H1 (cell line): ENCODE measurements around the gene COL25A1. TPM values are rescaled to one million over a fixed set of nuclear protein-coding genes. Genes with fewer than 3 reads are reported as not detected.
"Not testable (repeated sequence)": the region's sequence is repeated elsewhere in the genome, so short reads cannot be mapped to it uniquely, and the experiment has no call there.

Source experiments
- CTCF ChIA-PET: fragments of 300-600 bp; sonication (Branson Sonifier 250); formaldehyde crosslinking; loops from one replicate; lab custom pipeline; 2021; ENCODE audit not compliant: partially characterized antibody; lab: Charles Lee
- POLR2A ChIA-PET: fragments of 300-600 bp; sonication (Branson Sonifier 250); formaldehyde crosslinking; loops from one replicate; lab custom pipeline; 2021; ENCODE audit warnings: inconsistent platforms; ENCODE audit not compliant: partially characterized antibody; lab: Charles Lee
- DNase-seq, 2 experiments: peaks; one replicate each; pipeline versions ENCODE4 v3.0.0 to v3.0.0-alpha.2; 2010 to 2022; ENCODE audit warnings: low spot score in 2 of 2, low read depth in 1 of 2, mixed read lengths in 1 of 2
- FAIRE-seq: peaks from 2 replicates; lab custom pipeline; 2011; peaks lifted over from hg19 to GRCh38; lab: Jason Lieb, UNC
- H2AFZ ChIP-seq: 2 replicates; pipeline ENCODE4 v1.8.1; 2012; ENCODE audit warnings: low read length, inconsistent platforms
- H2AK5ac ChIP-seq: 2 replicates; pipeline ENCODE4 v1.6.1; 2013; ENCODE audit warnings: low read depth, low read length
- H2BK120ac ChIP-seq: replicated peaks from 2 replicates; pipeline ENCODE3; 2013; ENCODE audit warnings: low read depth, low read length, inconsistent platforms
- H2BK12ac ChIP-seq: 2 replicates; pipeline ENCODE4 v1.6.1; 2013; ENCODE audit warnings: low read depth, low read length
- H2BK15ac ChIP-seq: 2 replicates; pipeline ENCODE4 v1.6.1; 2013; ENCODE audit warnings: low read length
- H2BK20ac ChIP-seq: 2 replicates; pipeline ENCODE4 v1.6.1; 2013; ENCODE audit warnings: low read length
- H2BK5ac ChIP-seq: 2 replicates; pipeline ENCODE4 v1.6.1; 2013; ENCODE audit warnings: low read depth, low read length
- H3K14ac ChIP-seq: 2 replicates; pipeline ENCODE4 v1.6.1; 2013; ENCODE audit warnings: inconsistent platforms; ENCODE audit not compliant: insufficient read length
- H3K18ac ChIP-seq: 2 replicates; pipeline ENCODE4 v1.6.1; 2013; ENCODE audit warnings: low read length; ENCODE audit errors: extremely low read depth
- H3K23ac ChIP-seq: 2 replicates; pipeline ENCODE4 v1.6.1; 2013; ENCODE audit warnings: inconsistent platforms; ENCODE audit not compliant: insufficient read length
- H3K23me2 ChIP-seq: 2 replicates; pipeline ENCODE4 v1.6.1; 2013; ENCODE audit warnings: low read depth, low read length
- H3K27ac ChIP-seq: 2 replicates; pipeline ENCODE4 v1.6.1; 2011; ENCODE audit warnings: low read depth, low read length, inconsistent platforms
- H3K27me3 ChIP-seq, 4 experiments: replicated peaks in 1 of 4; 1 replicate in 1 of 4; 2 replicates in 3 of 4; pipeline versions ENCODE4 v1.6.1 to v1.8.1; 2011 to 2013; ENCODE audit warnings: low read length in 3 of 4, mild to moderate bottlenecking in 3 of 4, inconsistent platforms in 2 of 4, mixed read lengths in 2 of 4, moderate library complexity in 1 of 4; ENCODE audit not compliant: control insufficient read depth in 3 of 4, insufficient read depth in 3 of 4; ENCODE audit errors: extremely low read depth in 1 of 4
- H3K36me3 ChIP-seq, 4 experiments: 2 replicates each; pipeline versions ENCODE4 v1.6.1 to v1.8.1; 2011 to 2013; ENCODE audit warnings: mild to moderate bottlenecking in 4 of 4, low read length in 3 of 4, moderate library complexity in 2 of 4, control low read depth in 1 of 4, inconsistent platforms in 1 of 4; ENCODE audit not compliant: insufficient read depth in 4 of 4, control insufficient read depth in 2 of 4
- H3K4ac ChIP-seq: replicated peaks from 2 replicates; pipeline ENCODE3; 2013; ENCODE audit warnings: low read length, low read depth, mixed read lengths, inconsistent platforms; ENCODE audit not compliant: insufficient read length
- H3K4me1 ChIP-seq, 4 experiments: replicated peaks in 1 of 4; 1 replicate in 1 of 4; 2 replicates in 3 of 4; pipeline versions ENCODE4 v1.6.1 to v1.8.1; 2011 to 2013; ENCODE audit warnings: low read length in 3 of 4, inconsistent platforms in 2 of 4, mixed read lengths in 1 of 4; ENCODE audit not compliant: insufficient read depth in 4 of 4, control insufficient read depth in 3 of 4
- H3K4me2 ChIP-seq, 2 experiments: 2 replicates each; pipeline versions ENCODE4 v1.6.1 to v1.8.1; 2011 to 2013; ENCODE audit warnings: low read depth in 2 of 2, low read length in 2 of 2, control low read depth in 1 of 2, inconsistent platforms in 1 of 2, mild to moderate bottlenecking in 1 of 2; ENCODE audit not compliant: insufficient read depth in 1 of 2
- H3K4me3 ChIP-seq, 4 experiments: fragments of 200-600, 300-600 bp in 1 of 4; sonication (generic), shearing (Covaris generic), sonication (Bioruptor Twin) in 1 of 4; 2 replicates each; pipeline versions ENCODE4 v1.5.1 to v1.8.1; 2011 to 2016; ENCODE audit warnings: low read length in 4 of 4, low read depth in 3 of 4, control low read depth in 2 of 4, inconsistent platforms in 2 of 4, mild to moderate bottlenecking in 2 of 4, mixed read lengths in 1 of 4, moderate library complexity in 1 of 4; ENCODE audit not compliant: insufficient read depth in 2 of 4; ENCODE audit errors: extremely low read depth in 1 of 4
- H3K56ac ChIP-seq: replicated peaks from 2 replicates; pipeline ENCODE3; 2013; ENCODE audit warnings: low read depth, mild to moderate bottlenecking, mixed read lengths, low read length, inconsistent platforms; ENCODE audit not compliant: insufficient read length
- H3K79me1 ChIP-seq: 2 replicates; pipeline ENCODE4 v1.6.1; 2013; ENCODE audit warnings: low read depth, low read length, control low read depth
- H3K79me2 ChIP-seq, 2 experiments: 2 replicates each; pipeline versions ENCODE4 v1.6.1 to v1.8.1; 2012 to 2013; ENCODE audit warnings: low read length in 2 of 2, mild to moderate bottlenecking in 2 of 2, inconsistent platforms in 1 of 2; ENCODE audit not compliant: insufficient read depth in 2 of 2, control insufficient read depth in 1 of 2
- H3K9ac ChIP-seq, 4 experiments: replicated peaks in 1 of 4; 1 replicate in 1 of 4; 2 replicates in 3 of 4; pipeline versions ENCODE4 v1.6.1 to v1.8.1; 2011 to 2013; ENCODE audit warnings: low read depth in 3 of 4, low read length in 3 of 4, control low read depth in 2 of 4, mild to moderate bottlenecking in 2 of 4, moderate library complexity in 2 of 4, inconsistent platforms in 1 of 4; ENCODE audit errors: extremely low read depth in 1 of 4
- H3K9me3 ChIP-seq, 2 experiments: 2 replicates each; pipeline versions ENCODE4 v1.6.1 to v1.8.1; 2012 to 2013; ENCODE audit warnings: mild to moderate bottlenecking in 2 of 2, moderate library complexity in 2 of 2, control low read depth in 1 of 2, inconsistent platforms in 1 of 2, low read depth in 1 of 2, low read length in 1 of 2, mixed read lengths in 1 of 2; ENCODE audit not compliant: insufficient read depth in 2 of 2
- H4K20me1 ChIP-seq, 2 experiments: replicated peaks in 1 of 2; 2 replicates each; pipeline versions ENCODE3 to v1.8.1; 2011 to 2013; ENCODE audit warnings: inconsistent platforms in 2 of 2, low read length in 2 of 2, mild to moderate bottlenecking in 1 of 2; ENCODE audit not compliant: insufficient read depth in 2 of 2, control insufficient read depth in 1 of 2
- H4K5ac ChIP-seq: 2 replicates; pipeline ENCODE4 v1.6.1; 2013; ENCODE audit warnings: low read length, low read depth, mixed read lengths, inconsistent platforms; ENCODE audit not compliant: insufficient read length
- H4K8ac ChIP-seq: 2 replicates; pipeline ENCODE4 v1.8.0; 2013; ENCODE audit warnings: mild to moderate bottlenecking, moderate library complexity, low read length, inconsistent platforms; ENCODE audit not compliant: insufficient read depth; ENCODE audit errors: extremely low read depth
- H4K91ac ChIP-seq: replicated peaks from 2 replicates; pipeline ENCODE3; 2013; ENCODE audit warnings: low read length, mixed read lengths, inconsistent platforms; ENCODE audit not compliant: insufficient read length
- HDAC2 ChIP-seq, 2 experiments: fragments of 300-600 bp in 1 of 2; sonication (generic) in 1 of 2; IDR thresholded peaks; 2 replicates each; pipeline ENCODE4 v1.6.1; 2011 to 2012; ENCODE audit warnings: low read depth in 2 of 2, low read length in 2 of 2, mild to moderate bottlenecking in 2 of 2, moderate library complexity in 2 of 2, borderline replicate concordance in 1 of 2, inconsistent platforms in 1 of 2
- NRF1 ChIP-seq: IDR thresholded peaks from 2 replicates; pipeline ENCODE4 v1.6.1; 2011; ENCODE audit warnings: mild to moderate bottlenecking, low read depth, low read length, improper control_type of control experiment
- SAP30 ChIP-seq: fragments of 300-600 bp; sonication (generic); IDR thresholded peaks from 2 replicates; pipeline ENCODE4 v1.7.1; 2012; ENCODE audit warnings: low read length, moderate library complexity, mild to moderate bottlenecking, inconsistent platforms; ENCODE audit not compliant: insufficient read depth, insufficient replicate concordance
- WGBS, 2 experiments: shearing (Covaris generic) in 1 of 2; methylation state at CpG; one replicate each; pipeline versions ENCODE4 v1.1.6 to v1.1.7; 2013 to 2015; ENCODE audit warnings: low lambda C conversion rate in 2 of 2, mixed read lengths in 2 of 2, inconsistent platforms in 1 of 2, low coverage in 1 of 2, missing lambda C conversion rate in 1 of 2; ENCODE audit not compliant: insufficient replicate concordance in 2 of 2, insufficient coverage in 1 of 2, insufficient read length in 1 of 2; ENCODE audit errors: extremely low coverage in 1 of 2, missing lambda C conversion rate in 1 of 2; 5-methylcytosine and 5-hydroxymethylcytosine counted together
- polyA plus RNA-seq, 7 experiments: library from polyadenylated mRNA; depleted of rRNA in 3 of 7; stranded (reverse) in 5 of 7; unstranded in 2 of 7; fragments of >200 nt in 5 of 7; fragments of 200-250 nt in 2 of 7; gene quantifications; 1 replicate in 5 of 7; 2 replicates in 1 of 7; 4 replicates in 1 of 7; pipeline versions ENCODE4 v1.2.1 to v1.2.3, GENCODE V29; 2011 to 2013; ENCODE audit warnings: missing spikeins in 2 of 7, mixed read lengths in 2 of 7
- total RNA-seq: library from RNA; stranded (reverse); fragmentation: NEBNext Ultra II Directional; extraction: Animal tissue kit (Norgen Biotek cat#: 25700); gene quantifications from 2 replicates; pipeline ENCODE4 v1.2.1, GENCODE V29; 2021

Gene COL25A1
- total and polyA plus RNA-seq, 2 of the 8 experiments (the other 6 are each of a cell fraction or from before 2014, with no cell fraction given): 1.1 to 8.3 TPM

GRCh38 chr4:108988464-108989195 is 313.8 kb downstream of the COL25A1 start (continued):
- no peak for TF ChIP-seq HDAC2 (IDR thresholded peaks at IDR 0.05; ENCODE audit: borderline replicate concordance in 1 of 2, low read depth in 2 of 2, low read length in 2 of 2)
- no peak for TF ChIP-seq SAP30
- no peak for TF ChIP-seq NRF1
- TF ChIP-seq, all 59 proteins: peak for 0

GRCh38 chr4:108984495-108984894 is 318.0 kb downstream of the COL25A1 start:
- H3K4me1 ChIP-seq, H3K79me2 ChIP-seq, H4K5ac ChIP-seq, H2BK20ac ChIP-seq, H3K27ac ChIP-seq, H3K56ac ChIP-seq, H3K4me2 ChIP-seq, POLR2A ChIA-PET, H4K91ac ChIP-seq, H4K8ac ChIP-seq, H3K23me2 ChIP-seq, H3K79me1 ChIP-seq, H2BK15ac ChIP-seq, H2BK120ac ChIP-seq, FAIRE-seq, H4K20me1 ChIP-seq, H3K14ac ChIP-seq, H2BK12ac ChIP-seq, H3K9me3 ChIP-seq, H3K4me3 ChIP-seq, DNase-seq, H3K27me3 ChIP-seq, H2AFZ ChIP-seq, H3K36me3 ChIP-seq, H2AK5ac ChIP-seq, H3K4ac ChIP-seq, H3K18ac ChIP-seq, H3K23ac ChIP-seq, H2BK5ac ChIP-seq, H3K9ac ChIP-seq: not testable (repeated sequence)
- 100% methylated on average over 9 of the region's 30 CpGs; no CpG with 5 or more reads in 1 of the 2 experiments for WGBS, 2 experiments
- CTCF ChIA-PET: interaction anchor here (0.5 to 1.4 kb wide), 3 partner anchors 16 to 1164 kb away, joined by 3 read pairs; no protein-coding TSS in a partner anchor
